ENCODE data around the gene MIPEP.

GRCh38 chr13:23778002-23778652 is 111.1 kb downstream of the MIPEP start:
- TF ChIP-seq, protein P1, sequence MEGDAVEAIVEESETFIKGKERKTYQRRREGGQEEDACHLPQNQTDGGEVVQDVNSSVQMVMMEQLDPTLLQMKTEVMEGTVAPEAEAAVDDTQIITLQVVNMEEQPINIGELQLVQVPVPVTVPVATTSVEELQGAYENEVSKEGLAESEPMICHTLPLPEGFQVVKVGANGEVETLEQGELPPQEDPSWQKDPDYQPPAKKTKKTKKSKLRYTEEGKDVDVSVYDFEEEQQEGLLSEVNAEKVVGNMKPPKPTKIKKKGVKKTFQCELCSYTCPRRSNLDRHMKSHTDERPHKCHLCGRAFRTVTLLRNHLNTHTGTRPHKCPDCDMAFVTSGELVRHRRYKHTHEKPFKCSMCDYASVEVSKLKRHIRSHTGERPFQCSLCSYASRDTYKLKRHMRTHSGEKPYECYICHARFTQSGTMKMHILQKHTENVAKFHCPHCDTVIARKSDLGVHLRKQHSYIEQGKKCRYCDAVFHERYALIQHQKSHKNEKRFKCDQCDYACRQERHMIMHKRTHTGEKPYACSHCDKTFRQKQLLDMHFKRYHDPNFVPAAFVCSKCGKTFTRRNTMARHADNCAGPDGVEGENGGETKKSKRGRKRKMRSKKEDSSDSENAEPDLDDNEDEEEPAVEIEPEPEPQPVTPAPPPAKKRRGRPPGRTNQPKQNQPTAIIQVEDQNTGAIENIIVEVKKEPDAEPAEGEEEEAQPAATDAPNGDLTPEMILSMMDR (conservative IDR thresholded peaks at IDR 0.05; ENCODE audit: low read depth, low read length) = no peak
- no peak for TF ChIP-seq EZH2 (IDR thresholded peaks at IDR 0.05; ENCODE audit: borderline replicate concordance, low read depth, low read length, poor library complexity, severe bottlenecking)
